Measurements from ENCODE around the gene HUWE1.

DNA sequence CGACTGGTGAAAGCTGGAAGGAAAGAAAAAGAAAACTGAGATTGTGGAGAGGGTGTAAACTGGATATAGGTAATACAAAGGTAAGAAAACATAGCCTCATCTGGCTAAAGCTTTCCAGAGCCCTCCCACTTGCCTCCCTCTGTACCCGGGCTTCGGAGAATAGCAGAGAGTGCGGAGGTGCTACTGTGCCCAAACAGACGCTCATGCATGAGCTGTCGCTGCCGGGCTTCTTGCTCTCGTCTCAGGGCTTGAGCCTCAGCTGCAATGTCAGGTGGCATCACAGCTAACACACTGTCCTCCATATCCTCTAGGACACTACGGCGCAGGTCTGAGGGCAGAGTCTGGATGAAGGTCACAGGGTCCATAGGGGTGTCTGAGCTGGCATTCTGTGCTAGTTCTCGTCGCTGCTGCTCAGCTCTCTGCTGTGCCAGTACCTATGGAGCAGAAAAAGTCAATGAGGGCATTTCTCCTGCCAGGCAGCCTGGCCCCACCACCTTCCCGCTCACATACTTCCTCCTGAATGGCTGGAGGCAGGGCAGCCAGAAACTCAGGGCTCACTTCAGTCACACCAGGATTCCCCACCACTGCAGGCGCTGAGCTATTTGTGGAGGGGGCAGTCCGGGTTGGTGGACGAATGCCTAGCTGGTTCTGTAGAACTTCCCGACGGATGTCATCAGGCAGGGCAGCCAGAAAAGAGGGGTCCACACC is 135.6 kb downstream of the HUWE1 start:
- TF ChIP-seq, protein P1, sequence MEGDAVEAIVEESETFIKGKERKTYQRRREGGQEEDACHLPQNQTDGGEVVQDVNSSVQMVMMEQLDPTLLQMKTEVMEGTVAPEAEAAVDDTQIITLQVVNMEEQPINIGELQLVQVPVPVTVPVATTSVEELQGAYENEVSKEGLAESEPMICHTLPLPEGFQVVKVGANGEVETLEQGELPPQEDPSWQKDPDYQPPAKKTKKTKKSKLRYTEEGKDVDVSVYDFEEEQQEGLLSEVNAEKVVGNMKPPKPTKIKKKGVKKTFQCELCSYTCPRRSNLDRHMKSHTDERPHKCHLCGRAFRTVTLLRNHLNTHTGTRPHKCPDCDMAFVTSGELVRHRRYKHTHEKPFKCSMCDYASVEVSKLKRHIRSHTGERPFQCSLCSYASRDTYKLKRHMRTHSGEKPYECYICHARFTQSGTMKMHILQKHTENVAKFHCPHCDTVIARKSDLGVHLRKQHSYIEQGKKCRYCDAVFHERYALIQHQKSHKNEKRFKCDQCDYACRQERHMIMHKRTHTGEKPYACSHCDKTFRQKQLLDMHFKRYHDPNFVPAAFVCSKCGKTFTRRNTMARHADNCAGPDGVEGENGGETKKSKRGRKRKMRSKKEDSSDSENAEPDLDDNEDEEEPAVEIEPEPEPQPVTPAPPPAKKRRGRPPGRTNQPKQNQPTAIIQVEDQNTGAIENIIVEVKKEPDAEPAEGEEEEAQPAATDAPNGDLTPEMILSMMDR (optimal IDR thresholded peaks at IDR 0.05 in 1 of 3, IDR thresholded peaks at IDR 0.05 in 1 of 3, conservative IDR thresholded peaks at IDR 0.05 in 1 of 3; ENCODE audit: extremely low read depth in 1 of 3, insufficient read depth in 2 of 3, low read length in 3 of 3) = no peak
- TF ChIP-seq EZH2 (IDR thresholded peaks at IDR 0.05; ENCODE audit: low read length) = no peak
